HG03378 (cell line): ENCODE measurements around the gene PGAP6.
"Not testable (repeated sequence)": the region's sequence is repeated elsewhere in the genome, so short reads cannot be mapped to it uniquely, and the experiment has no call there.

Experiments
- ATAC-seq: cut with Tn5 transposase; IDR thresholded peaks from one replicate; pipeline ENCODE4 v1.9.1; 2021; ENCODE audit warnings: mild to moderate bottlenecking, moderate library complexity; ENCODE audit not compliant: unreplicated experiment

The PGAP6 gene

GRCh38 chr16:351804-352520 is 29.8 kb downstream of the PGAP6 start:
- ATAC-seq = no peak

GRCh38 chr16:350203-350602 is 31.6 kb downstream of the PGAP6 start:
- no peak for ATAC-seq

DNA sequence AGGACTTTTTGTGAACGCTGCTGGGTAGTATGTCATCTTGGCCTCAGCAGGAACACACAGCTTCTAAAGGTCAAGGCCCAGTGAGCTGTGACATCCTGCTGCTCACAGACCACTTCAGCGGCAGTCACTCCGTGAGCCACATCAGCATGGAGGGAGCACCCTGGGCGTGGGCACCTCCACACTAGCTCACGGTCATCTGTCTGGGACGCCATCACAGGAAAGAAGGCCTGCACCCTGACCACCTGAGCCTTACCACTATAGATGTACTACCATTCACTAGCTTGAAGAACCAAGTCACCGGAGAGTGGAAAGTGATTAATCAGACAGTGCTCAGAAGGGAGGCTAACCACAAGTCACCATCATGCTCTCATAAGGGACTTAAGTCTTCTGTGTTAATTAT is 32.6 kb downstream of the PGAP6 start:
- no peak for ATAC-seq

- not testable (repeated sequence) for ATAC-seq
Observed at GRCh38 chr16:348495-348894, 33.3 kb downstream of the PGAP6 start.

- ATAC-seq = no peak
Observed at GRCh38 chr16:347203-347602, 34.6 kb downstream of the PGAP6 start.

- no peak for ATAC-seq
Observed at GRCh38 chr16:346587-346986, 35.2 kb downstream of the PGAP6 start.

GRCh38 chr16:345772-346171 is 36.0 kb downstream of the PGAP6 start:
- ATAC-seq = no peak

DNA sequence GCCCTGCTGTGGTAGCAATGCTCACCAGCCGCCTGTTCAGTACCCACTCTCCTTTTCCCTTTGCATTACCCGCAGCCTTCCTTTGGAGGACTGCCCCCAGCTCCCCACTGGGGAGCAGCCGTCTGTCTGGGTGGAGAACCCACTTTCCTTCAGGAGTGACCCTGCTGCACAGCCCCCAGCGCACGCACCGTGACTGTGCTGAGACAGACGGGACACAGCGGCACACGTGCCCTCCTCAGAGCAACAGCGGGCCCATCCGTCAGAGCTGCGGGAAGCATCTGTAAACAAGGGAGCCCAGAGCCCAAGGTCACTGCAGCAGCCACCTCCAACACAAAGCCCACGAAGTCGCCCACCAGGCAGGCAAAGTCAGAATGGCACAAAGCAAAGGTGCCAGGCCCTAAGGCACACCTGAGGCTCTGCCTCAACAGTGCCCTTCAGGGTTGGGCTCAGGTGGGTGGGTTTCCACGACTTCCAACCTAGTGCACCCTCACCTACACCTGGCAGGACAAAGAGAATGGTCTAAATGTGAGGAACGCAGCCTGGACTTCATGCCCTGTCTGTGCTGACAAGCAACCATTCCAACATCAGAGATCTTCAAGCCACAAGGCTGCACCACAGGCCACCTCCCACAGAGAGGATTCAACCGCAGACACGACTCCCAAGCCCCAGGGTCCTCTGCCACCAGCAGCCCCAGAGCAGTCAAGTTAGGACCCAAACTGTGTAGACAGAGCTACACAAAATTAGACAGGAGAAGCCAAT is 39.1 kb downstream of the PGAP6 start:
- ATAC-seq = no peak

DNA sequence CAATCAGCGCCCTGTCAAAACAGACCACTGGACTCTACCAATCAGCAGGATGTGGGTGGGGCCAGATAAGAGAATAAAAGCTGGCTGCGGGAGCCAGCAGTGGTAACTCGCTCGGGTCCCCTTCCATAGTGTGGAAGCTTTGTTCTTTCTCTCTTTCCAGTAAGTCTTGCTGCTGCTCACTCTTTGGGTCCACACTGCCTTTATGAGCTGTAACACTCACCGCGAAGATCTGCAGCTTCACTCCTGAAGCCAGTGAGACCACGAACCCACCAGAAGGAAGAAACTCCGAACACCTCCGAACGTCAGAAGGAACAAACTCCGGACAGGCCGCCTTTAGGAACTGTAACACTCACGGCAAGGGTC is 39.8 kb downstream of the PGAP6 start:
- not testable (repeated sequence) for ATAC-seq

DNA sequence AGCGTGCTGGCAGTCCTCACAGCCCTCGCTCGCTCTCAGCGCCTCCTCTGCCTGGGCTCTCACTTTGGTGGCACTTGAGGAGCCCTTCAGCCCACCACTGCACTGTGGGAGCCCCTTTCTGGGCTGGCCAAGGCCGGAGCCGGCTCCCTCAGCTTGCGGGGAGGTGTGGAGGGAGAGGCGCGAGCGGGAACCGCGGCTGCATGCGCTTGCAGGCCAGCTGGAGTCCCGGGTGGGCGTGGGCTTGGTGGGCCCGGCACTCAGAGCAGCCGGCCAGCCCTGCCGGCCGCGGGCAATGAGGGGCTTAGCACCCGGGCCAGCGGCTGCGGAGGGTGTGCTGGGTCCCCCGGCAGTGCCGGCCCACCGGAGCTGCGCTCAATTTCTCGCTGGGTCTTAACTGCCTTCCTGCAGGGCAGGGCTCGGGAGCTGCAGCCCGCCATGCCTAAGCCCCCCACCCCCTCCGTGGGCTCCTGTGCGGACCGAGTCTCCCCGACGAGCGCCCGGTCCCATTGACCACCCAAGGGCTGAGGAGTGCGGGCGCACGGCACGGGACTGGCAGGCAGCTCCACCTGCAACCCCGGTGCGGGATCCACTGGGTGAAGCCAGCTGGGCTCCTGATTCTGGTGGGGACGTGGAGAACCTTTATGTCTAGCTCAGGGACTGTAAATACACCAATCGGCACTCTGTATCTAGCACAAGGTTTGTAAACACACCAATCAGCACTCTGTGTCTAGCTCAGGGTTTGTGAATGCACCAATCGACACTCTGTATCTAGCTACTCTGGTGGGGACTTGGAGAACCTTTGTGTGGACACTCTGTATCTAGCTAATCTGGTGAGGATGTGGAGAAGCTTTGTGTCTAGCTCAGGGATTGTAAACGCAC is 40.4 kb downstream of the PGAP6 start:
- not testable (repeated sequence) for ATAC-seq

- no peak for ATAC-seq
Observed at GRCh38 chr16:340370-341091, 41.2 kb downstream of the PGAP6 start.

GRCh38 chr16:339680-340079 is 42.1 kb downstream of the PGAP6 start:
- ATAC-seq = no peak

- no peak for ATAC-seq
Observed at GRCh38 chr16:337975-338575, 43.7 kb downstream of the PGAP6 start.

DNA sequence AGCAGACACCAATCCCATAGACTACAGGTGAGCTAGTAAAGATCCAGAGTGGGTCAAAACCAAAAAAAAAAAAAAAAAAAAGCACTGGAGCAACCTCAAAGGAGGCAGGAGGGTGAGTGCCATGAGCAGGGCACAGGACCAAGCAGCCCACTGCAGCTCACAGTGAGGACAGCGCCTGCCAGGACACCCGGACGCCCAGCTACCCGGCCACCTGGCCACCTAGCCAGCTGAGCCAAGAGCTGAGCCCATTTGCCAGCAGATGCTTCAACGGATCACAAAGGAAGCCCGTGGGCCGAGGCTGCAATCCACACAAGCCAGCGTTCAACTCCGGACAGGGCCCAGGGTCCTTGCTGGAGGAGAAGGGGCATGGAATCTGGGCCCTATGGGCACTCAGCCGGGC is 44.3 kb downstream of the PGAP6 start:
- no peak for ATAC-seq

DNA sequence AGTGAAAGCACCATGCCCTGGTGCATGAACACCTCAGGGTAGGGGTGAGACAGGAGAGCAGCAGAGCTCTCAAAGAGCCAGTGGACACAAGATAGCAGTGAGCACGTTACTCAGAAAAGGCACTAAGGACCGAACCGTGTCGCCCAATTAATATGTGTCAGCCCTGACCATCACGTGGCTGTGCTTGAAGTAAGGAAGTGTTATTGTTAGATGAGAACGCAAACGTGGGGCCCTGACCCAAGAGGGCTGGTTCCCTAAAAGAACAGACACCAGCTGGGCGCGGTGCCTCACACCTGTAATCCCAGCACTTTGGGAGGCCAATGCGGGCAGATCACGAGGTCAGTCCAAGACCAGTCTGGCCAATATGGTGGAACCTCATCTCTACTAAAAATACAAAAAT is 45.5 kb downstream of the PGAP6 start:
- no peak for ATAC-seq

- not testable (repeated sequence) for ATAC-seq
Observed at GRCh38 chr16:334861-335632, 46.7 kb downstream of the PGAP6 start.

DNA sequence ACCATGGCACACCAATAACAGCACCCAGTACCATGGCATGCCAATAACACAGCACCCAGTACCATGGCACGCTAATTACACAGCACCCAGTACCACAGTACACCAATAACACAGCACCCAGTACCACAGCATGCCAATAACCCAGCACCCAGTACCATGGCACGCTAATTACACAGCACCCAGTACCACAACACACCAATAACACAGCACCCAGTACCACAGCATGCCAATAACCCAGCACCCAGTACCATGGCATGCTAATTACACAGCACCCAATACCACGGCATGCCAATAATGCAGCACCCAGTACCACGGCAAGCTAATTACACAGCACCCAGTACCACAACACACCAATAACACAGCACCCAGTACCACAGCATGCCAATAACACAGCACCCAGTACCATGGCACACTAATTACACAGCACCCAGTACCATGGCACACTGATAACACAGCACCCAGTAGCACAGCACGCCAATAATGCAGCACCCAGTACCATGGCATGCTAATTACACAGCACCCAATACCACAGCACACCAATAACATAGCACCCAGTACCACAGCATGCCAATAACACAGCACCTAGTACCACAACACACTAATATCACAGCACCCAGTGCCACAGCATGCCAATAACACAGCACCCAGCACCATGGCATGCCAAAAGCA is 47.5 kb downstream of the PGAP6 start:
- ATAC-seq = not testable (repeated sequence)

- ATAC-seq = no peak
Observed at GRCh38 chr16:333406-334094, 48.2 kb downstream of the PGAP6 start.
